Astrocyte (in vitro differentiated cells and primary cell): ENCODE results near the gene NSUN6. TPM values are rescaled to one million over a fixed set of nuclear protein-coding genes. Genes with fewer than 3 reads are reported as not detected.

ENCODE experiments used
- DNase-seq: peaks from one replicate; pipeline ENCODE4 v3.0.0-alpha.2; 2010; ENCODE audit warnings: low read depth
- FAIRE-seq: peaks from 2 replicates; lab custom pipeline; 2011; peaks lifted over from hg19 to GRCh38; lab: Jason Lieb, UNC
- H2AFZ ChIP-seq: 2 replicates; pipeline ENCODE4 v1.6.0; 2012; ENCODE audit warnings: low read depth, low read length, inconsistent platforms
- H3K27ac ChIP-seq: 2 replicates; pipeline ENCODE4 v1.5.1; 2011; ENCODE audit warnings: low read depth, low read length, inconsistent platforms
- H3K27me3 ChIP-seq: 2 replicates; pipeline ENCODE4 v1.6.0; 2011; ENCODE audit warnings: low read length, inconsistent platforms; ENCODE audit not compliant: insufficient read depth
- H3K36me3 ChIP-seq: 2 replicates; pipeline ENCODE4 v1.5.1; 2011; ENCODE audit warnings: low read length, inconsistent platforms; ENCODE audit not compliant: insufficient read depth
- H3K4me1 ChIP-seq: 2 replicates; pipeline ENCODE4 v1.5.1; 2011; ENCODE audit warnings: low read length, inconsistent platforms; ENCODE audit not compliant: insufficient read depth
- H3K4me2 ChIP-seq: 2 replicates; pipeline ENCODE4 v1.6.0; 2012; ENCODE audit warnings: low read length, inconsistent platforms
- H3K4me3 ChIP-seq: 2 replicates; pipeline ENCODE4 v1.5.1; 2011; ENCODE audit warnings: low read depth, mild to moderate bottlenecking, low read length, inconsistent platforms; ENCODE audit not compliant: insufficient read depth
- H3K79me2 ChIP-seq: 2 replicates; pipeline ENCODE4 v1.6.0; 2012; ENCODE audit warnings: mild to moderate bottlenecking, low read length, inconsistent platforms; ENCODE audit not compliant: insufficient read depth
- H3K9ac ChIP-seq: 2 replicates; pipeline ENCODE4 v1.6.0; 2012; ENCODE audit warnings: mild to moderate bottlenecking, low read length, inconsistent platforms
- H3K9me3 ChIP-seq: 2 replicates; pipeline ENCODE4 v1.5.1; 2012; ENCODE audit warnings: low read depth, mild to moderate bottlenecking, low read length, inconsistent platforms; ENCODE audit not compliant: insufficient read depth
- H4K20me1 ChIP-seq: 2 replicates; pipeline ENCODE4 v1.6.0; 2012; ENCODE audit warnings: low read length, inconsistent platforms; ENCODE audit not compliant: insufficient read depth
- H3K27ac Mint-ChIP-seq: one replicate; pipeline ENCODE4 v1.8.0; 2021; ENCODE audit warnings: mild to moderate bottlenecking, mixed read lengths; ENCODE audit not compliant: unreplicated experiment
- H3K27me3 Mint-ChIP-seq: one replicate; pipeline ENCODE4 v1.8.0; 2021; ENCODE audit warnings: low read depth, mixed read lengths; ENCODE audit not compliant: unreplicated experiment
- H3K36me3 Mint-ChIP-seq: one replicate; pipeline ENCODE4 v1.8.0; 2021; ENCODE audit warnings: low read depth, mixed read lengths; ENCODE audit not compliant: unreplicated experiment
- H3K4me1 Mint-ChIP-seq: one replicate; pipeline ENCODE4 v1.8.0; 2021; ENCODE audit warnings: low read depth, mixed read lengths; ENCODE audit not compliant: unreplicated experiment
- H3K4me3 Mint-ChIP-seq: one replicate; pipeline ENCODE4 v1.8.0; 2021; ENCODE audit warnings: mild to moderate bottlenecking, moderate library complexity, mixed read lengths; ENCODE audit not compliant: unreplicated experiment
- H3K9me3 Mint-ChIP-seq: one replicate; pipeline ENCODE4 v1.8.0; 2021; ENCODE audit warnings: mild to moderate bottlenecking, mixed read lengths; ENCODE audit not compliant: unreplicated experiment
- EZH2 ChIP-seq: IDR thresholded peaks from 2 replicates; pipeline ENCODE4 v1.6.1; 2012; ENCODE audit warnings: mild to moderate bottlenecking, low read length, inconsistent platforms; ENCODE audit not compliant: insufficient read depth
- total RNA-seq: library from RNA; stranded (reverse); gene quantifications from 2 replicates; pipeline ENCODE4 v1.2.1, GENCODE V29; 2021
- TF ChIP-seq, protein P1 (sequence below): IDR thresholded peaks from 2 replicates; pipeline ENCODE4 v1.5.1; 2011; ENCODE audit warnings: low read depth, mild to moderate bottlenecking, inconsistent platforms, low read length, moderate library complexity; ENCODE audit not compliant: insufficient read depth

The NSUN6 gene
- total RNA-seq, 1 donor from 2014 or later = 7.3 TPM

DNA sequence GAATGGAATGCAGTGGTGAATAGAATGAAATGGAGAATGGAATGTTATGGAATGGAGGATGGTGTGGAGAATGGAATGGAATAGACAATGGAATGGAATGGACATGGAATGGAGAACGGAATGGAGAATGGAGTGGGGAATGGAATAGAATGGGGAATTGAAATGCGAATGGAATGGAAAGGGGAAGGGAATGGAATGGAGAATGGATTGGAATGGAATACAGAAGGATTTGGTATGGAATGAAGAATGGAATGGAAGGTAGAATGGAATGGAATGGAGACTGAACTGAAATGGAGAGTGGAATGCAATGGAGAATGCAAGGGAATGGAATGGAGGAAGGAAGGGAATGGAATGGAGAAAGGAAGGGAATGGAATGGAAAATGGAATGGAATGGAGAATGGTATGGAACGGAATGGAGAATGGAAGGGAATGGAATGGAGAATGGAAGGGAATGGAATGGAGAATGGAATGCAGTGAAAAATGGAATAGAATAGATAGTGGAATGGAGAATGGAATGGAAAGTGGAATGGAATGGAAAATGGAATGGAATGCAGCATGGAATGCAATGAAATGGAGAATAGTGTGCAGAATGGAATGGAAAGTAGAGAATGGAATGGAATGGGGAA lies 94.8 kb downstream of the NSUN6 start:
- no peak for FAIRE-seq
- no peaks in the 10 kb centered on the region for H3K4me1 ChIP-seq
- H3K79me2 ChIP-seq = no peaks in the 10 kb centered on the region
- H3K27ac ChIP-seq = no peak overlapping the region
- no peaks in the 10 kb centered on the region for H3K4me1 Mint-ChIP-seq
- H3K36me3 ChIP-seq = peaks cover under 1% of the 10 kb centered on the region
- H3K27ac Mint-ChIP-seq = no peak overlapping the region
- H3K9me3 ChIP-seq = peaks cover 17% of the 10 kb centered on the region
- H3K4me3 Mint-ChIP-seq = no peak overlapping the region
- H3K9ac ChIP-seq = no peak overlapping the region
- H3K27me3 ChIP-seq = no peaks in the 10 kb centered on the region
- H3K36me3 Mint-ChIP-seq = peaks cover 5% of the 10 kb centered on the region
- TF ChIP-seq, protein P1, sequence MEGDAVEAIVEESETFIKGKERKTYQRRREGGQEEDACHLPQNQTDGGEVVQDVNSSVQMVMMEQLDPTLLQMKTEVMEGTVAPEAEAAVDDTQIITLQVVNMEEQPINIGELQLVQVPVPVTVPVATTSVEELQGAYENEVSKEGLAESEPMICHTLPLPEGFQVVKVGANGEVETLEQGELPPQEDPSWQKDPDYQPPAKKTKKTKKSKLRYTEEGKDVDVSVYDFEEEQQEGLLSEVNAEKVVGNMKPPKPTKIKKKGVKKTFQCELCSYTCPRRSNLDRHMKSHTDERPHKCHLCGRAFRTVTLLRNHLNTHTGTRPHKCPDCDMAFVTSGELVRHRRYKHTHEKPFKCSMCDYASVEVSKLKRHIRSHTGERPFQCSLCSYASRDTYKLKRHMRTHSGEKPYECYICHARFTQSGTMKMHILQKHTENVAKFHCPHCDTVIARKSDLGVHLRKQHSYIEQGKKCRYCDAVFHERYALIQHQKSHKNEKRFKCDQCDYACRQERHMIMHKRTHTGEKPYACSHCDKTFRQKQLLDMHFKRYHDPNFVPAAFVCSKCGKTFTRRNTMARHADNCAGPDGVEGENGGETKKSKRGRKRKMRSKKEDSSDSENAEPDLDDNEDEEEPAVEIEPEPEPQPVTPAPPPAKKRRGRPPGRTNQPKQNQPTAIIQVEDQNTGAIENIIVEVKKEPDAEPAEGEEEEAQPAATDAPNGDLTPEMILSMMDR = no peak
- no peak for TF ChIP-seq EZH2
- no peaks in the 10 kb centered on the region for H4K20me1 ChIP-seq
- H2AFZ ChIP-seq = no peak overlapping the region
- H3K9me3 Mint-ChIP-seq = no peaks in the 10 kb centered on the region
- DNase-seq = no peak
- H3K4me2 ChIP-seq = no peak overlapping the region
- no peaks in the 10 kb centered on the region for H3K27me3 Mint-ChIP-seq
- H3K4me3 ChIP-seq = no peak overlapping the region

DNA sequence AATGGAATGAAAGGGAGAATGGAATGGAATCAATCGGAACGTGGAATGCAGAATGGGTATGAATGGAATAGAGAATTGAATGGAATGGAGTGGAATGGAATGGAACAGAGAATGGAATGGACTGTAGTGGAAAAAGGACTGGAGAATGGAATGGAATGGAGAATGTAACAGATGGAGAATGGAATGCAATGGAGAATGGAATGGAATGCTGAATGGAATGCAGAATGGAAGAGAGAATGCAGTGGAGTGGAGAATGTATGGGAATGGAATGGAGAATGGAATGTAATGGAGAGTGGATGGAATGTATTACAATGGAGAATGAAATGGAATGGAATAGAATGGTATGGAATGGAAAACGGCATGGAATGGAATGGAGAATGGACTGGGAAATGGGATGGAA lies 96.9 kb downstream of the NSUN6 start:
- Histone ChIP-seq H3K4me2 (no peak overlapping the region), H3K4me3 (no peak overlapping the region), H3K4me1 (no peaks in the 10 kb centered on the region), H3K79me2 (no peaks in the 10 kb centered on the region), H2AFZ (no peak overlapping the region), H4K20me1 (no peaks in the 10 kb centered on the region), H3K9ac (no peak overlapping the region), H3K9me3 (peaks cover 13% of the 10 kb centered on the region), H3K36me3 (peaks cover 3% of the 10 kb centered on the region), H3K27me3 (no peaks in the 10 kb centered on the region), H3K27ac (no peak overlapping the region)
- TF ChIP-seq, protein P1 = no peak
- no peak for TF ChIP-seq EZH2
- Mint-ChIP-seq H3K9me3 (no peaks in the 10 kb centered on the region), H3K27me3 (no peaks in the 10 kb centered on the region), H3K4me1 (no peaks in the 10 kb centered on the region), H3K36me3 (peaks cover 10% of the 10 kb centered on the region), H3K4me3 (no peak overlapping the region), H3K27ac (no peak overlapping the region)
- no peak for DNase-seq
- no peak for FAIRE-seq

DNA sequence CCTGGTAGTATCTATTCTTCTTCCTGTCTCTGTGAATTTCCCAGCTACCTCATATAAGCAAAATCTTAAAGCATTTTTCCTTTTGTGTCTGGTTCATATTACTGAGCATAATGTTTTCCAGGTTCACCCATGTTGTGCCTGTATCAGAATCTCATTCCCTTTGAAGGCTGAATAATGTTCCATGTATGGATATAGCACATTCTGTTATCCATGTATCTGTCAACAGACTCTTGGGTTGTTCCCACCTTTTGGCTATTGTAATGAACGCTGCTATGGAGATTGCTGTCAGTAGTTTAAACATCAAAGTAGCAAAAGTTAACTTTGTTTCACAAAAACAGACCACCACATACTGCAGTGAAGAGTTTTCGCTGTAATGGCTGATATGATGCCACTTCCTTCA lies 99.9 kb downstream of the NSUN6 start:
- no peak overlapping the region for H3K4me3 ChIP-seq
- DNase-seq (no peak), FAIRE-seq (no peak)
- H3K4me1 ChIP-seq = no peaks in the 10 kb centered on the region
- no peak for TF ChIP-seq EZH2
- TF ChIP-seq, protein P1 = no peak
- Mint-ChIP-seq H3K27me3 (no peaks in the 10 kb centered on the region), H3K4me3 (no peak overlapping the region), H3K36me3 (peaks cover 12% of the 10 kb centered on the region), H3K9me3 (no peaks in the 10 kb centered on the region), H3K4me1 (no peaks in the 10 kb centered on the region), H3K27ac (no peak overlapping the region)
- no peaks in the 10 kb centered on the region for H3K27me3 ChIP-seq
- H3K9me3 ChIP-seq = peaks cover 7% of the 10 kb centered on the region
- H3K79me2 ChIP-seq = no peaks in the 10 kb centered on the region
- no peak overlapping the region for H3K9ac ChIP-seq
- H2AFZ ChIP-seq = no peak overlapping the region
- H3K4me2 ChIP-seq = no peak overlapping the region
- H4K20me1 ChIP-seq = no peaks in the 10 kb centered on the region
- H3K36me3 ChIP-seq = peaks cover 3% of the 10 kb centered on the region
- no peak overlapping the region for H3K27ac ChIP-seq
